ENCODE data around the gene PAPPA2. TPM values are rescaled to one million over a fixed set of nuclear protein-coding genes. Genes with fewer than 3 reads are reported as not detected.

The PAPPA2 gene
- total RNA-seq, 1 donor from 2014 or later, result 3.1 TPM

GRCh38 chr1:176854121-176854520 is 391.1 kb downstream of the PAPPA2 start:
- Histone ChIP-seq H3K4me3 (ENCODE audit: low read length in 3 of 3) (no peak overlapping the region), H3K27me3 (ENCODE audit: control insufficient read depth in 3 of 3, insufficient read depth in 3 of 3, low read length in 3 of 3) (no peaks in the 10 kb centered on the region), H3K9ac (ENCODE audit: low read depth in 1 of 3, low read length in 3 of 3) (no peak overlapping the region), H3K4me1 (ENCODE audit: control insufficient read depth in 3 of 3, insufficient read depth in 3 of 3, low read length in 3 of 3) (no peaks in the 10 kb centered on the region), H3K27ac (ENCODE audit: low read depth, low read length) (no peak overlapping the region), H3K9me3 (ENCODE audit: control insufficient read depth in 3 of 3, low read length in 3 of 3) (no peaks in the 10 kb centered on the region), H3K36me3 (ENCODE audit: control insufficient read depth in 3 of 3, insufficient read depth in 3 of 3, low read length in 3 of 3) (no peaks in the 10 kb centered on the region)

DNA sequence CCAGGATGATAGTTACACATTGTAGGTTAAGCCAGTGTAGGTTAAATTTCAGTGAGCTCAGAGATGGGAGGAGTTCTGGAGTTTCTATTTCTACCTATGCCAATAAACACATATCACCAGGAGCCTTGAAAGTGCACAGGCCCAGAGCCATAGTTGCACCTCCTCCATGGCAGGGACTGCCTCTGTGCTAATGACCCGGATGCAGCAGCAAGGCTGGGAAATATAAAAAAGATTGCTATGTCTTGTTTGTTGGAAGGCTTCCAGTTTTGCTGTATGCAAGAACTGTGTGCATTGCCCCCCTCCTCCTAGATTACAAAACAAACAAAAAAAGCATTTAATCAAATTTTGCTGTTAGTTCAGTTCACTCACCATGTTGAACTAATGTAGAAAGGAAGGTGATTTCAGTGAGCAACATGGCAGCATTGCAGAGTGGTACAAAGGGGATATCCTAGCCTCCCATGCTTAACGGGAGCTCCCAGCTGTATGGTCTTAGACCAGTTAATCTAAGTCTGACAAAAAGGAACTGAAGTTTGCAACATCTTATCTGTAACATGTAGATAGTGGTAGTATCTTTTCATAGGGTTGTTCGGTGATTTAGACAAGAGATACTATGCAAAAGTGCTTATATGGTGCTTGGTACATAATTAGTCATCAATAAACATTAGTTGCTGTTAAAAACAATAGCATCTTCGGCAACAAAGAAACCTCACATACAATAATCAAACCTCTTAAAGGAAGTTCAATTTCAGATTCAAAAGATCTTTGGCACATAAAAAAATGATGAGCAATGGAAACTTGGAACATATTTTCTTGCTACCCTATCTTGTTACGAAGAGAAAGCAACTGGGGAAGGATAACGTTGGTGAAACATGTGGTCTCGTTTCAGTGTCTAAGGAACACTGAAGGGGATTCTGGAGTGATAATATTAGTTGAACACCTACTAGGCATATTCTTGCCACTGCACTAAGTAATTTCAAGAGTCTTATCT is 392.1 kb downstream of the PAPPA2 start:
- H3K27me3 ChIP-seq (ENCODE audit: control insufficient read depth in 3 of 3, insufficient read depth in 3 of 3, low read length in 3 of 3), result no peaks in the 10 kb centered on the region
- H3K4me1 ChIP-seq (ENCODE audit: control insufficient read depth in 3 of 3, insufficient read depth in 3 of 3, low read length in 3 of 3), result no peaks in the 10 kb centered on the region
- H3K4me3 ChIP-seq (ENCODE audit: low read length in 3 of 3), result no peak overlapping the region
- no peak overlapping the region for H3K9ac ChIP-seq (ENCODE audit: low read depth in 1 of 3, low read length in 3 of 3)
- H3K27ac ChIP-seq (ENCODE audit: low read depth, low read length), result no peak overlapping the region
- no peaks in the 10 kb centered on the region for H3K36me3 ChIP-seq (ENCODE audit: control insufficient read depth in 3 of 3, insufficient read depth in 3 of 3, low read length in 3 of 3)
- no peaks in the 10 kb centered on the region for H3K9me3 ChIP-seq (ENCODE audit: control insufficient read depth in 3 of 3, low read length in 3 of 3)

- Histone ChIP-seq H3K9me3 (ENCODE audit: control insufficient read depth in 3 of 3, low read length in 3 of 3) (no peaks in the 10 kb centered on the region), H3K4me1 (ENCODE audit: control insufficient read depth in 3 of 3, insufficient read depth in 3 of 3, low read length in 3 of 3) (no peaks in the 10 kb centered on the region), H3K9ac (ENCODE audit: low read depth in 1 of 3, low read length in 3 of 3) (no peak overlapping the region), H3K27me3 (ENCODE audit: control insufficient read depth in 3 of 3, insufficient read depth in 3 of 3, low read length in 3 of 3) (no peaks in the 10 kb centered on the region), H3K4me3 (ENCODE audit: low read length in 3 of 3) (no peak overlapping the region), H3K36me3 (ENCODE audit: control insufficient read depth in 3 of 3, insufficient read depth in 3 of 3, low read length in 3 of 3) (no peaks in the 10 kb centered on the region), H3K27ac (ENCODE audit: low read depth, low read length) (no peak overlapping the region)
Observed at GRCh38 chr1:176857632-176858031, 394.7 kb downstream of the PAPPA2 start.

DNA sequence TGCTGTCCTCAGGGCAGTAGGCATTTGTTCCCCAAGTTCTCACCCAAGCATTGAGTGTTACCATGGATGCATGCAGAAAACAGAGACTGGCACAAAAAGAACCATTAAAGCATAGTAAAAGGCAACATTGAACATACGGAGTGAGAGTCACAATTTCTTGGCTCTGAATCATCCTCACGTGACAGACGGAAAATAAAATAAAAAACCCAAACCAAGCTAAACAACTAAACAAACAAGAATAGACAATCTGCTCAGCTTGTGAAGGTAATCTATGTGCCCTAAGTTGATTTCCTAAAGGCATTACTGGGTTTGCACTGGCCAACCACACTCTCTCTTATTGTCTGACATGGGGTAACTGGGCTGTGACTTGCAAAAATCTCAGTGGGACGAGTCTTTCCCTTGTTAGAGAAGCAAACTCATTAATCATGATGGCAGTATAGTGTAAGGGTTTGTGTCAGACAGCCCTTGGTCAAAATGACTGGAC is 395.5 kb downstream of the PAPPA2 start:
- H3K27me3 ChIP-seq (ENCODE audit: control insufficient read depth in 3 of 3, insufficient read depth in 3 of 3, low read length in 3 of 3), result no peaks in the 10 kb centered on the region
- H3K27ac ChIP-seq (ENCODE audit: low read depth, low read length), result no peak overlapping the region
- no peaks in the 10 kb centered on the region for H3K9me3 ChIP-seq (ENCODE audit: control insufficient read depth in 3 of 3, low read length in 3 of 3)
- H3K4me1 ChIP-seq (ENCODE audit: control insufficient read depth in 3 of 3, insufficient read depth in 3 of 3, low read length in 3 of 3), result no peaks in the 10 kb centered on the region
- H3K36me3 ChIP-seq (ENCODE audit: control insufficient read depth in 3 of 3, insufficient read depth in 3 of 3, low read length in 3 of 3), result no peaks in the 10 kb centered on the region
- H3K9ac ChIP-seq (ENCODE audit: low read depth in 1 of 3, low read length in 3 of 3), result no peak overlapping the region
- no peak overlapping the region for H3K4me3 ChIP-seq (ENCODE audit: low read length in 3 of 3)

GRCh38 chr1:176863613-176864012 is 400.6 kb downstream of the PAPPA2 start:
- Histone ChIP-seq H3K4me1 (ENCODE audit: control insufficient read depth in 3 of 3, insufficient read depth in 3 of 3, low read length in 3 of 3) (no peaks in the 10 kb centered on the region), H3K36me3 (ENCODE audit: control insufficient read depth in 3 of 3, insufficient read depth in 3 of 3, low read length in 3 of 3) (no peaks in the 10 kb centered on the region), H3K9me3 (ENCODE audit: control insufficient read depth in 3 of 3, low read length in 3 of 3) (no peaks in the 10 kb centered on the region), H3K4me3 (ENCODE audit: low read length in 3 of 3) (no peak overlapping the region), H3K27ac (ENCODE audit: low read depth, low read length) (no peak overlapping the region), H3K27me3 (ENCODE audit: control insufficient read depth in 3 of 3, insufficient read depth in 3 of 3, low read length in 3 of 3) (no peaks in the 10 kb centered on the region), H3K9ac (ENCODE audit: low read depth in 1 of 3, low read length in 3 of 3) (no peak overlapping the region)

DNA sequence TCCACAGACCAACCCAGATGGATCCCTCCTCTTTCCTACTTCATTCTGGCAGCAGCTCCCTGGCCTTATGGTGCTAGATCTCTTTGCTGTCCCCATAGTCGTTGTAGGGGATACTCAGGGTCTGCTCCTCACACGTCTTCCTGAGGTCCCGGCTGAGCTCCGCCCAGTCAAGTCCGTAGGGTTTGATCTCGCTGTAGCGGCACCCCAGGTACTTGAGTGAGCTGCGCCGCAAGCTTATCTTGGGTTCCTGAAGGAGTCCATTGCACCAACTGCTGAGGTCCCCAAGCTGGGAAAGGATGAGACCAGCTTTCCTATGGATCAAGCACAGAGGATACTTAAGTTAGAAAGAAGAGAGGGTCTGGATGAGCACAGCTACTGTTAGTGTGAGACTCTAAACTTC is 401.2 kb downstream of the PAPPA2 start:
- H3K27ac ChIP-seq (ENCODE audit: low read depth, low read length), result no peak overlapping the region
- no peaks in the 10 kb centered on the region for H3K36me3 ChIP-seq (ENCODE audit: control insufficient read depth in 3 of 3, insufficient read depth in 3 of 3, low read length in 3 of 3)
- H3K9me3 ChIP-seq (ENCODE audit: control insufficient read depth in 3 of 3, low read length in 3 of 3), result no peaks in the 10 kb centered on the region
- no peak overlapping the region for H3K4me3 ChIP-seq (ENCODE audit: low read length in 3 of 3)
- H3K27me3 ChIP-seq (ENCODE audit: control insufficient read depth in 3 of 3, insufficient read depth in 3 of 3, low read length in 3 of 3), result no peaks in the 10 kb centered on the region
- H3K9ac ChIP-seq (ENCODE audit: low read depth in 1 of 3, low read length in 3 of 3), result no peak overlapping the region
- no peaks in the 10 kb centered on the region for H3K4me1 ChIP-seq (ENCODE audit: control insufficient read depth in 3 of 3, insufficient read depth in 3 of 3, low read length in 3 of 3)

GRCh38 chr1:176866011-176866714 is 403.2 kb downstream of the PAPPA2 start:
- no peaks in the 10 kb centered on the region for H3K4me1 ChIP-seq (ENCODE audit: control insufficient read depth in 3 of 3, insufficient read depth in 3 of 3, low read length in 3 of 3)
- no peak overlapping the region for H3K4me3 ChIP-seq (ENCODE audit: low read length in 3 of 3)
- H3K27me3 ChIP-seq (ENCODE audit: control insufficient read depth in 3 of 3, insufficient read depth in 3 of 3, low read length in 3 of 3), result no peaks in the 10 kb centered on the region
- H3K36me3 ChIP-seq (ENCODE audit: control insufficient read depth in 3 of 3, insufficient read depth in 3 of 3, low read length in 3 of 3), result no peaks in the 10 kb centered on the region
- H3K9ac ChIP-seq (ENCODE audit: low read depth in 1 of 3, low read length in 3 of 3), result no peak overlapping the region
- H3K9me3 ChIP-seq (ENCODE audit: control insufficient read depth in 3 of 3, low read length in 3 of 3), result no peaks in the 10 kb centered on the region
- H3K27ac ChIP-seq (ENCODE audit: low read depth, low read length), result no peak overlapping the region

DNA sequence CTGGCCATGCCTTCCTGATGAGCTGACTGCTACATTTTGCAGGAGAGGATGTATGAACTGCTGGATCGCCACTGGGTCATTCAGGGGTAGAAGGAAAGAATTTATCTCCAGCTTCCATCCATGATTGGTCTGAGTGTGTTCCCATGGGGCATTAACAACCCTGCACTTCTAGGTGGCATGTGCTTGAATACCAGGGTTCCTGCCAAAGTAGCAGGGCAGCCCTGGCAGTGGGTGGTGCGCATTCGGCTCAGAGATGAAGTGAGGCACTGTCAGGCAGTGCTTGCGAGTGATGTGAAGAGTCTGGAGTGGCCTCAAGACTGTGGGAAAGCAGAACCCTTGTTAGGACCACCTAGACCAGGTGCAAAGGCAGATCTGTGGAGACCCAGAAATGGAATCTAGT is 406.6 kb downstream of the PAPPA2 start:
- H3K9me3 ChIP-seq (ENCODE audit: control insufficient read depth in 3 of 3, low read length in 3 of 3), result no peaks in the 10 kb centered on the region
- H3K4me1 ChIP-seq (ENCODE audit: control insufficient read depth in 3 of 3, insufficient read depth in 3 of 3, low read length in 3 of 3), result no peaks in the 10 kb centered on the region
- H3K36me3 ChIP-seq (ENCODE audit: control insufficient read depth in 3 of 3, insufficient read depth in 3 of 3, low read length in 3 of 3), result no peaks in the 10 kb centered on the region
- no peak overlapping the region for H3K27ac ChIP-seq (ENCODE audit: low read depth, low read length)
- no peak overlapping the region for H3K9ac ChIP-seq (ENCODE audit: low read depth in 1 of 3, low read length in 3 of 3)
- H3K4me3 ChIP-seq (ENCODE audit: low read length in 3 of 3), result no peak overlapping the region
- H3K27me3 ChIP-seq (ENCODE audit: control insufficient read depth in 3 of 3, insufficient read depth in 3 of 3, low read length in 3 of 3), result no peaks in the 10 kb centered on the region

- H3K27ac ChIP-seq (ENCODE audit: low read depth, low read length), result no peak overlapping the region
- H3K4me3 ChIP-seq (ENCODE audit: low read length in 3 of 3), result no peak overlapping the region
- no peaks in the 10 kb centered on the region for H3K36me3 ChIP-seq (ENCODE audit: control insufficient read depth in 3 of 3, insufficient read depth in 3 of 3, low read length in 3 of 3)
- H3K9me3 ChIP-seq (ENCODE audit: control insufficient read depth in 3 of 3, low read length in 3 of 3), result no peaks in the 10 kb centered on the region
- H3K4me1 ChIP-seq (ENCODE audit: control insufficient read depth in 3 of 3, insufficient read depth in 3 of 3, low read length in 3 of 3), result peaks cover 0 to 4% (median 0%) of the 10 kb centered on the region in 3 donors
- no peaks in the 10 kb centered on the region for H3K27me3 ChIP-seq (ENCODE audit: control insufficient read depth in 3 of 3, insufficient read depth in 3 of 3, low read length in 3 of 3)
- no peak overlapping the region for H3K9ac ChIP-seq (ENCODE audit: low read depth in 1 of 3, low read length in 3 of 3)
Observed at GRCh38 chr1:176876966-176877515, 414.1 kb downstream of the PAPPA2 start.

GRCh38 chr1:176877557-176877956 is 414.6 kb downstream of the PAPPA2 start:
- Histone ChIP-seq H3K9me3 (ENCODE audit: control insufficient read depth in 3 of 3, low read length in 3 of 3) (no peaks in the 10 kb centered on the region), H3K27me3 (ENCODE audit: control insufficient read depth in 3 of 3, insufficient read depth in 3 of 3, low read length in 3 of 3) (no peaks in the 10 kb centered on the region)

More at GRCh38 chr1:176877557-176877956, 414.6 kb downstream of the PAPPA2 start:
- H3K9ac ChIP-seq (ENCODE audit: low read depth in 1 of 3, low read length in 3 of 3), result no peak overlapping the region
- no peak overlapping the region for H3K27ac ChIP-seq (ENCODE audit: low read depth, low read length)
- peaks cover 0 to 4% (median 0%) of the 10 kb centered on the region in 3 donors for H3K4me1 ChIP-seq (ENCODE audit: control insufficient read depth in 3 of 3, insufficient read depth in 3 of 3, low read length in 3 of 3)
- no peak overlapping the region for H3K4me3 ChIP-seq (ENCODE audit: low read length in 3 of 3)
- no peaks in the 10 kb centered on the region for H3K36me3 ChIP-seq (ENCODE audit: control insufficient read depth in 3 of 3, insufficient read depth in 3 of 3, low read length in 3 of 3)
